WTC11 (cell line): Measurements from ENCODE around the gene OR5A2.

ENCODE experiments used
- ESRRA ChIP-seq: sonication (generic); formaldehyde crosslinking; IDR thresholded peaks from 2 replicates; pipeline ENCODE4 v1.8.1; 2022; ENCODE audit warnings: mild to moderate bottlenecking, missing genetic modification reagents, borderline replicate concordance
- JUN ChIP-seq: sonication (generic); formaldehyde crosslinking; IDR thresholded peaks from 2 replicates; pipeline ENCODE4 v1.8.0; 2023; ENCODE audit warnings: mild to moderate bottlenecking, missing genetic modification reagents
- KAT7 ChIP-seq: sonication (generic); formaldehyde crosslinking; IDR thresholded peaks from 2 replicates; pipeline ENCODE4 v1.8.1; 2023; ENCODE audit warnings: missing genetic modification reagents, mild to moderate bottlenecking, borderline replicate concordance
- NR1H2 ChIP-seq: sonication (generic); formaldehyde crosslinking; IDR thresholded peaks from 2 replicates; pipeline ENCODE4 v1.9.0; 2021; ENCODE audit warnings: mild to moderate bottlenecking, moderate library complexity, missing genetic modification reagents
- OVOL2 ChIP-seq: fragments of 250-450 bp; sonication (Bioruptor Pico); IDR thresholded peaks from 2 replicates; pipeline ENCODE4 v1.9.0; 2021; ENCODE audit warnings: mild to moderate bottlenecking, borderline replicate concordance
- PRDM15 ChIP-seq: sonication (generic); formaldehyde crosslinking; IDR thresholded peaks from 2 replicates; pipeline ENCODE4 v1.8.0; 2022; ENCODE audit warnings: missing genetic modification reagents
- ZNF138 ChIP-seq: sonication (generic); formaldehyde crosslinking; conservative IDR thresholded peaks from 2 replicates; pipeline ENCODE4 v1.8.1; 2022; ENCODE audit warnings: mild to moderate bottlenecking, moderate library complexity, missing genetic modification reagents
- ZNF232 ChIP-seq: sonication (generic); formaldehyde crosslinking; IDR thresholded peaks from 2 replicates; pipeline ENCODE4 v1.8.0; 2022; ENCODE audit warnings: mild to moderate bottlenecking, missing genetic modification reagents
- ZNF423 ChIP-seq: fragments of 250-450 bp; sonication (Bioruptor Pico); IDR thresholded peaks from 2 replicates; pipeline ENCODE4 v2.1.2; 2022; ENCODE audit warnings: mild to moderate bottlenecking, moderate library complexity
- TF ChIP-seq, protein P1 (sequence below): fragments of 200-600 bp; IDR thresholded peaks from 2 replicates; pipeline ENCODE4 v1.8.0; 2022; ENCODE audit warnings: antibody characterized with exemption
- TF ChIP-seq, protein P2 (sequence below): sonication (generic); formaldehyde crosslinking; IDR thresholded peaks from 2 replicates; pipeline ENCODE4 v1.8.0; 2022; ENCODE audit warnings: mild to moderate bottlenecking, missing genetic modification reagents

DNA sequence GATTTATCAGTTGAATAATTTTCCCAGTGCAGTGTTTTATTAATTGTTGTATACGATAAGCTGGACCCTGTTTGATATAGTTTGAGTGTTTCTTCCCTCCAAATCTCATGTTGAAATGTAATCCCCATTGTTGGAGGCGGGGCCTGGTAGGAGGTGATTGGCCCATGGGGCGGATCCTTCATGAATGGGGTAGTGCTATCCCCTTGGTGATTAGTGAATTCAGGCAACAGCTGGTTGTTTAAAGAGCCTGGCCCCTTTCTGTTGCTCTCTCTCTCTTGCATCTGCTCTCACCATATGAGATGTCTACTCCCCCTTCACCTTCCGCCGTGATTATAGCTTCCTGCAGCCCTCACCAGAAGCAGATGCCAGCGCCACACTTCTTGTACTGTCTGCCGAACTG lies 11.6 kb upstream of the OR5A2 start:
- TF ChIP-seq, protein P1, sequence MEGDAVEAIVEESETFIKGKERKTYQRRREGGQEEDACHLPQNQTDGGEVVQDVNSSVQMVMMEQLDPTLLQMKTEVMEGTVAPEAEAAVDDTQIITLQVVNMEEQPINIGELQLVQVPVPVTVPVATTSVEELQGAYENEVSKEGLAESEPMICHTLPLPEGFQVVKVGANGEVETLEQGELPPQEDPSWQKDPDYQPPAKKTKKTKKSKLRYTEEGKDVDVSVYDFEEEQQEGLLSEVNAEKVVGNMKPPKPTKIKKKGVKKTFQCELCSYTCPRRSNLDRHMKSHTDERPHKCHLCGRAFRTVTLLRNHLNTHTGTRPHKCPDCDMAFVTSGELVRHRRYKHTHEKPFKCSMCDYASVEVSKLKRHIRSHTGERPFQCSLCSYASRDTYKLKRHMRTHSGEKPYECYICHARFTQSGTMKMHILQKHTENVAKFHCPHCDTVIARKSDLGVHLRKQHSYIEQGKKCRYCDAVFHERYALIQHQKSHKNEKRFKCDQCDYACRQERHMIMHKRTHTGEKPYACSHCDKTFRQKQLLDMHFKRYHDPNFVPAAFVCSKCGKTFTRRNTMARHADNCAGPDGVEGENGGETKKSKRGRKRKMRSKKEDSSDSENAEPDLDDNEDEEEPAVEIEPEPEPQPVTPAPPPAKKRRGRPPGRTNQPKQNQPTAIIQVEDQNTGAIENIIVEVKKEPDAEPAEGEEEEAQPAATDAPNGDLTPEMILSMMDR: no peak
- no peak for TF ChIP-seq KAT7 (CRISPR knock-in tag)
- TF ChIP-seq ZNF232 (CRISPR knock-in tag): no peak
- no peak for TF ChIP-seq PRDM15
- TF ChIP-seq ZNF423: no peak
- no peak for TF ChIP-seq ZNF138 (CRISPR knock-in tag)
- no peak for TF ChIP-seq NR1H2 (CRISPR knock-in tag)
- no peak for TF ChIP-seq JUN (CRISPR knock-in tag)
- TF ChIP-seq ESRRA (CRISPR knock-in tag): no peak
- TF ChIP-seq OVOL2: no peak
- TF ChIP-seq, protein P2, sequence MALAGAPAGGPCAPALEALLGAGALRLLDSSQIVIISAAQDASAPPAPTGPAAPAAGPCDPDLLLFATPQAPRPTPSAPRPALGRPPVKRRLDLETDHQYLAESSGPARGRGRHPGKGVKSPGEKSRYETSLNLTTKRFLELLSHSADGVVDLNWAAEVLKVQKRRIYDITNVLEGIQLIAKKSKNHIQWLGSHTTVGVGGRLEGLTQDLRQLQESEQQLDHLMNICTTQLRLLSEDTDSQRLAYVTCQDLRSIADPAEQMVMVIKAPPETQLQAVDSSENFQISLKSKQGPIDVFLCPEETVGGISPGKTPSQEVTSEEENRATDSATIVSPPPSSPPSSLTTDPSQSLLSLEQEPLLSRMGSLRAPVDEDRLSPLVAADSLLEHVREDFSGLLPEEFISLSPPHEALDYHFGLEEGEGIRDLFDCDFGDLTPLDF (CRISPR knock-in tag): no peak
